Iris pigment epithelial cell (primary cell): ENCODE measurements around the gene TRIL.

Source experiments
- DNase-seq: peaks from one replicate; pipeline ENCODE4 v3.0.0-alpha.2; 2011; ENCODE audit warnings: low read depth

TRIL gene

DNA sequence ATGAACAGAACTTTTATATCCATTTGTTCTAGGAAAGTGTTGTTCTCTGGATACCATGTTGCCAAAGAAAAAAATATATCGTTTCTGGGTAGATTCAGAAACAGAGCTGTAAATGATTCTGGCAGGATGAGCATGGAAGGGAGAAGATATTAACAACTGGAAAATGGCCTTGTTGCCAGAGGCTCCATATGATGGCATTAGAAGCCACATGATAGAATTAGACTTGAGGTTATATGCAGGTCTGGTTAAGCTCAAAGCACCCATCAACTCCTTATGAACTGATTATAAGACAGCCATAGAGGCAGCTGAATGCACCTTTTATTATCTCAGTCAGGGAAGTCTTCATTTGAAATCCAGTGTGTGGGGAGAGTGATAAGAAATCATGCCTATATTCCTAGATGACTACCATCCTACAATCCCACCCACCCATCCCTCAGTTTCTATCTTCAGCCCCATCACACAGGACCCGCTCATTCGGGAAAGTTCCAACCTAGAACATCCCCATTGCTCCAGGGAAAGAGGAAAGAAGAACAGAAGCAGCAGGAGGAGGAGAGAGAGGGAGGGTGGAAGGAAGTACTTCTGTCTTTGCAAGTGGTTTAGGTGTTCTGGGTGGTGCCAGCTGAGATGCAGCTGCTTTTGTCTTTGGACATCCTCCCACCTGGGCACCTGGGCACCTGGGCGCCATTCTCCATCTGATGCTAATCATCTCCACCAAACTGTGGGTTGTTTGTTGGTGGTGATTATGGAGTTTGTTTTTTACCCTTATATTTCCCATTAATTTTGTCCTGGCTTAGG lies 25.5 kb upstream of the TRIL start:
- DNase-seq, result no peak

DNA sequence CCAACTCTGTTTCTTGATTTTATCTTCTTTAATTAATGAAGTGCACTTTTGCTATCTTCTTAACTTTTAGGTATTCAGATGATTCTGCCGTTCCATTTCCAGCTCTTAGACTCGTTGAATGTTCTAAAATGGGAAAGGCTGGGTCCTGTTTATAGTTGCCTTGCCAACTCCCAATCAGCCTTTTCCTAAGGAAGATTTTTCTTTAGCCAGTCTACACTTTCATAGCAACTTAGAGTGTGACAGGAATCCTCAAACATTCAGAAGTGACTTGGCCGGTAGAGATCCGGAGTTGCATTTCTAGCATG lies 23.0 kb upstream of the TRIL start:
- DNase-seq, result no peak

DNA sequence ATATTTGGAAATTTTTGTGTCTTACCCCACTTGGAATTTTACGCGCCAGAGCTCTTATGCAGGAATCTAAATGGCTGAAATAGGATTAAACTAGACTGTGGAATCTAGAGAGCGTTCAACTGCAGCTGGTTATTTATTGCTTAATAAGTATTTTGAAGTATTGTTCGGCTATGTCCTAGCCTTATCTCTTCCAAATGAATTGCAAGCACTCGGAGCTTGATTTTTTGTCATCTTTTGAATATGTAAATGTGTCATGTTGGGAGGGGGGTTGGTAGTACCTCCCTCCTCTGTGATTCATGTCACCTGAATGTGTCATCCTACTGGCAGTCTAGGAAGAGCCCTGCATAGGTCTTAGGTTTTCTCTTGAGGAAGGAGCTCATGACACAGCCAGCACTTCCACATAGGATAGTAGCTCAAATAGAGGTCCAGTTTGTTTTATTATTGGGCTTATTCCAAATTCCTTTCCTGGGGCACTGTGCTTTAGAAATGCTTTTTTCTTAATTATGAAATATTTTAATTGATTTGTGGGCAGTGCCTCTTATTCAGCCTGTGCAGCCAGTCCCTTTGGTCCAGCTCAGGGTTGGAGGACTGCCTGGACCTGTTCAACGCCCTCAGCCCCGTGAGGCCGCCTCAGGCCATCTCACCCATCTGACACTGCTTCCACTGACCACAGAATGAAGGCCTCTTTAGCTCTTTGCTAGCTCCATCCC lies 22.5 kb upstream of the TRIL start:
- DNase-seq, result no peak

DNA sequence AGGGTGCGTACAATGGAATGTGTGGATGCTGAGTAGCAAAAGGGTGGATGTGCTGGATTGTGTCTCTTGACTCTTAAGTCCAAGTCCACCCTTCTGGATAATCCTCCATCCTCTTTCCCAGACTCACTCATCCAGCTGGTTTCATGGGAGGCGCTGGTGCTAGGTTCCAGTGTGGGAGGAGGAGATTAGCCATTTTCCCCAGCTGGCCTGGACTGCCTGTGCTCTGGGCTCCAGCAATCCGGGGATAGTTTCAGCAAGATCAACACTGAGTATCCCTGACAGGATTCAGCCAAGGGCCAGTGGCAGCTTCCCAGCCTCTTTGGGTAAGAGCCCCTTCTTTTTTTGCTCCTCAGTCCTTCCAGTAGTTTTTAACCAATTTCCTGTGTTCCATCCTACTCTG lies 21.6 kb upstream of the TRIL start:
- DNase-seq, result no peak

DNA sequence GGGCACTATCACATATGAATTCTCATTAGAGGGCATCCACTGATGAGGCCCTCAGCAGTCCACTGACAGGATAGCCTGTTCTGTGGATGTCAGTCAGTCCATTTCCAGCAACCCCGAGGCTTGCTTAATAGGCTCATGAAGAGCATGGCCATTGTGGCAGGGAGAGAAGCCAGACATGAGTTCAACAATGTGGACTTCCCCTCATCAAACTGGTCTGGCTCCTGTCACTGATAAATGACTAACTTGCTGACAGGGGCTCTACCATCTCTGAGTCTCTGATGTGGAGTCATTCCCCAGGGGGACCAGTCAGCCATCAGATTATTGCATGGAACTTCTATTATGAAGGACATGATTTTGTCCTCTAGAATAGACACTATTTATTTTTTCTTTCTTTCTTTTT lies 19.8 kb upstream of the TRIL start:
- no peak for DNase-seq

DNA sequence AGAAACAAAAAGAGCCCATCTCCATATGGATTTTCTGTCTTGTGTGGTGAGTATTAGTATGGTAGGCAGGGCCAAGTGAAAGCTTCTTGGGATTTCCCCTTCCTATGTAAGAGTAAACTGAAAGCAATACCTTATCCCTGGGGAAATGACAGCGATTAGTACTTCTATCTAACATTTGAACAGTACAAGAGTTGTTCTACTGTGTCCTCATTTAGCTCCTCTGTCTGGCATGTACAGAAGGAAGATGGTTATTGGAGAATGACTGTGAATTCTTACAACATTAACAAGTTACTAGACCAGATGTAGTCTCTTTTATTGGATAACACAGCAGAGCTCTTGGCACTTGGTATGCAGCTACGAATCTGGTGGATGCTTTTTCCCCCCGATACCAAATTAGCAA lies 17.9 kb upstream of the TRIL start:
- DNase-seq, result no peak

DNA sequence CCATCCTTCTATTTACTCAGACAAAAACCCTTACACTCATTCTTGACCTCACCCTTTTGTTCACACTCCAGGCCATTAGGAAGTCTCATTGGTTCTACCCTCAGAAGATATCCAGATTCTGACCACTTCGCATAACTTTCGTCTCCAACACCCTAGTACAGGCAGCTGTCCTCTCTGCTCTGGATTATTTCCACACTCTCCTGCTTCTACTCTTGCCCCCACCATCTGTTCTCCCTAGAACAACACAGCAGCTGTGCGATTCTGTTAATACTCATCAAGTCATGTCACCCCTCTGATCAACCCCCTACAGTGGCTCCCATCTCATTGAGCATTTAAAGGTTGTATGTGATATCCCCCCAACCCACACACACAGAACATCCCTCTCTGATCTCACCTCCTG lies 15.5 kb upstream of the TRIL start:
- DNase-seq, result no peak

DNA sequence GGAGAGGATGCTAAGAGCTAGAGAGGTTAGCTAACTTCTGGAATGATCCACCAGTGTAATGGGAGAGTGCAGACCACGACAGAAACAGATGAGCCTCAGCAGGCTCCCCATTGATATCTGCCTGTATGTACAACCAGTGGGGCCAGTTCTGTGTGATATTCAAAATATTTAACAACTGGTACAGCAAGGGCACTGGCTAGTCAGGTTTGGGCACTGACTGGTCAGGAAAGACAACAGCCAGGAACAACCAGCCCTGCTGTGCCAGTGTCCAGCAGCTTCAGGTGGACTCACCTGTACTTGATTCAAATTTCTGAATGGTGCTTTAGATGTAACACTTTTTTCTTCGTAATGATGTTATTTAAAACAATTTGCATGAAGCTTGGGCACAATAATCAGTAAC lies 5.9 kb upstream of the TRIL start:
- DNase-seq, result no peak

DNA sequence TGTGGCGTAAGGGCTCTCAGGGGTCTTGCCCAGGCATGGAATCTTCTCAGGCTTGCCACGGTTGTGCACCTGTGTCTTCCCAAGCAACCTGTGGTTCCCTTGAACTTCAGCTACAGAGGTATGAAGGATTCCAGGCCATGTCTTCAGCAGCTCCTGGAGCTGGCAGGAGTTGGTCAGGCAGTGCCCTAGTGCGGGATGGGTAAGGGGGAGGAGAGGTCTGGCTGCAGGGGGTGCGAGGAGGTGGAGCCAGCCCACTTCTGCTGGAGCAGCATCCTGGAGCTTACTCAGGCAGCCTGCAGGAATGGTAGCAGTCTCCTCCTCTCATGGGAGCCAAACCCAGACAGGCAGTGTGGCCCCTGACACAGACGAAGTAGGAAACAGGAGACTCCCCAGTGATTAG lies 3.8 kb upstream of the TRIL start:
- no peak for DNase-seq

DNA sequence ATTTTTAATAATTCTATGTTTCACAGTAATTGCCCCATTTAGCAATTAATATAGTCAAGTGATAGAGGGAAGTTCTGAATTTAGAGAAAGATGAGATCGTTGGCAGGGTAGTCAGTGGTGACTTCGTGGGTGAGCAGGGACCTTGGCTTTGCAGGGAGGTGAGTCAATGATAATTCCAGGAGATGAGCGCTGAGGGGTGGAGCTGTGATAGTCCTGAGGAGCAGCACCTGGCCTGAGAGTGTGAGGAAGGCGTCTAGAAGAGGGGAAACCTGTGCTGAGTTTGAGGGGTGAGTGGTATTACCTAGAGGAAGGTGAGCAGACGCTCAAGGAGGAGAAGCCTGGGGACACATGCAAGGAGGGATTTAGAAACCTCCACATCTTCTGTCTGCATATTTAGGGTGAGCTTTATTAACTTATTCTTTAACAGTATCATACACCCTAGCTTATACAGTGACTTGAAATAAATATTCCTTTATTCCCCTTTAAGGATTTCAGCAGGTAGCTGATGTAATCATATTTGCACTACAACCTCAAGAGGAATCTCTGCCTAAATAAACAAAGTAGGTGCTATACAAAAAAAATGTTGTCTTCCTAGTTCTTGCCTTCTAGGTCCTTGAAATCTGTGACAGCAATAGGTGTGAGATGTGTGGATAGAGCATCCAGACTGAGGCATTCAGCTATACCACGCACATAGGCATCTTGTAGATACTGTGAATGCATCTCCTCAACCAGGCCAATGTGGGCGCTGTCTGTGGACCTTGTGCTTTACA lies 2.1 kb upstream of the TRIL start:
- no peak for DNase-seq

DNA sequence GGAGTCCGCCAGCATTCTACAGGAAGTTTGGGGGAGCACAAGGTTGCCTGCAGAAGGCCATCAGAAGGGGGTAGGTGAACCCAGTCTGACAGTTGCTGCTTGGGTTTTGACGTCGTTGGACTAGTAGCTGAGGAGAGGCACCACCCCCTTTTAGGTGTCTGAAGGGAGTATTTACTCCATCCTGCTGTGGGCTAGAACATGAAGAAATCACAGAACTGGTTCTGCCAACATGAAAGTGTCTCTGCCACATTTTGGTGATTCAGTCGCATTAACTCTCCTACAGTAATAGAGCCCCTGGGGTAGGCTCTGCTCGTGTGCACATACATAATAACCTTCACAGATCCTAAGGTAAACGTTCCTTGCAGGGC lies 834 bp upstream of the TRIL start:
- DNase-seq, result no peak

DNA sequence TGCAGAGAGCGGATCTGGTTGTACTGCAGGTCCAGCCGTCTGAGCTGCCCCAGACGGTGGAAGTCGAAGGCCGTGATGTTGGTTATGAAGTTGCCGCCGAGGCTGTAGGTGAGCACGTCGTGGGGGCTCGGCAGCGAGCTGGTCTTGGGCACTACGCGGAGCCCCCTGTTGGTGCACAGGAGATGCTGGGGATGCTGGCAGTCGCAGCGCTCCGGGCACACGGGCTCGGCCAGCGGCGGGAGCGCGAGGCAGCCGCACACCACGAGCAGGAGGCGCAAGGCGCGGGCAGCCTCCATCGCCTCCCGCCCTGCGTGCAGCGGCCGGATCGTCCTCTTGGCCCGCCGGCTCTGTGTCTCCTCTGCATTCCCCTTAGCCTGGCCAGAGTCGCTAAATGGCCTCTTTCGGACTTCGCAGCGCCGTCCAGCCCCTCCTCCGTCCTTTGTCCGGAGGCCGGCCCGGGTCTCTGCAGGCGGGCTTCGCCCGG lies 337 bp downstream of the TRIL start:
- DNase-seq, result no peak

DNA sequence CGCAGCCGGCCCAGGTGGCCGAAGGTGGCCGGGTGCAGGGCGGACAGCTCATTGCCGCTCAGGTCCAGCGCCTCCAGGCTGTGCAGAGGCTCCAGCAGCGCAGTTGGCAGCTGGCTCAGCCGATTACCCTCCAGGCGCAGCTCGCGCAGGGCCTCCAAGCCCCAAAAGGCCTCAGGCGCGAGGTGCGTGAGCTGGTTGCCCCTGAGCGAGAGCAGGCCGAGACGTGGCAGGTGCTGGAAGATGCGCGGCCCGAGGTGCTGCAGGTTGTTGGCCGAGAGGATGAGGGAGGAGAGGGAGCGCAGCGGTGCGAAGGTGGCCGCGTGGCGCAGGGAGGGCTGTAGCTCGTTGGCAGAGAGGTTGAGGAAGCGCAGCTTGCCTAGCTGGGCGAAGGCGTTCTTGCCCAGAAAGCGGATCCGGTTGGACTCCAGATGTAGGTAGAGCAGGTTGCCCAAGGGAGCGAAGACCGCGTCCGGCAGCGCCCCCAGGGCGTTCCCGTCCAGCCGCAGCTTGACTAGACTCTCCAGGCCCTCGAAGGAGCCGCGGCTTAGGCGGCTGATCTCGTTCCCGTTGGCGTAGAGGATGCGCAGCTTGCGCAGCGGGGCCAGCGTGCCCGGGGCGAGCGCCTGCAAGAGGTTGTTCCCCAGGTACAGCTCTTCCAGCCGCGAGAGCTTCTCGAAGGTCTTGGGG lies 923 bp downstream of the TRIL start:
- peak; percentile 20 for DNase-seq

DNA sequence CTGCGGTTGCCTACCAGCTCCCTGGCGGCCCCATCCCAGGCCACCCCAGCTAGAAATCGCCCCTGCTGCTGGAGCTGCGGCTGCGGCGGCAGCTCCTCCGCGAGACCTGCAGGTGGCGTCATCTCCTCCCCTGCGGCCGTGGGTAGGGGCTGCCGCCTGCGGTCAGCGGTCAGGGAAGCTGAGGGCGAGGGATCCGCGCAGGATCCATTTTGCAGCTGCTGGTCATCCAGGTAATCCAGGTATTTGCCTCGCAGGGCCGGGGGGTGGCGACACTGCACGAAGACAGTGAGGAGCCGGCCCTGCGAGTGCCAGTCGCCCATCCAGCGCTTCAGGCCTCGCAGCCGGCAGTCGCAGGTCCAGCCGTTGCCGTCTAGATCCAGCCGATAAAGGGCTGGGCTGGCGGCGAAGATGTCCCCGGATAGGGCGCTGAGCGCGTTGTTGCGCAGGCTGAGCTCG lies 1.5 kb downstream of the TRIL start:
- peak; percentile 32 for DNase-seq

DNA sequence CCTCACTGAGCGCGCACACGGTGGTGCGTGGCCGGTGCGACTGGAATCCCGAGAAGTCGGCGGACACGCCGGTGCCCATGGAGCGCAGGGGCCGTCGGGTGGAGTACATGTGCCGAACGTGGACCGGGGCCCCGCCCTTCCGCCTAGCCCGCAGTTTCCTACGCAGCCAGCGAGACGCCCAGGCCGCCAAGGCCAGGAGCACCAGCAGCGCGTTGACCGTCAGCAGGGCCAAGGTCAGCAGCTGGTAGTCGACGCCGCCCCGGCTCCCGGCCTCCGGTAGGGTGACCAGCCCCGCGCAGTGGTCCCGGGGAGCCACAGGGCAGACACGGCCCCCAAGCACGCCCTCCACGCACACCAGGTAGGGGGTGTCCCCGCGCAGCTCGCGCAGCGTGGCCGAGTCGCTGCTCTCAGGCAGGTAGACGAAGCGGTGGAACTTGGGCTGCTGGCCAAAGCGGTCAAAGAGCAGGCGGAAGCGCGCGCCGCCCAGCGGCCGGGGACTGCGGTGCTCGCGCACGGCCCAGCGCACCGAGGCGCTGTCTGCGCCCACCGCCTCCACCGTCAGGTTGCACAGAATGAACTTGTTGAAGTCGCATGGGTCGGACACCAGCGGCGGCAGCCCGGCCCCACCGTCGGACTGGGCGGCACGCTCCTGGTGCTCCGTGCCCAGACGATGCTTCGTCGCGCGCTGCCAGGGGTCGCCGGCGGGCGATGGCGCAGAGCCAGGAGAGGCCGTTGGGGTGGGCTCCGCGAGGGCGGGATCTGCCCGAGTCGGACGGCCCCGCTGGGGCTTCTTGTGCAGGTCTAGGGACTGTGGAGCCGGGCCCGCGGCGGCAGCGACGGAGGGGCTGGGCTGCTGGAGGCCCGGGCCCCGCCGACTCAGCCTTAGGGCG lies 2.2 kb downstream of the TRIL start:
- DNase-seq, result peak; percentile 27

DNA sequence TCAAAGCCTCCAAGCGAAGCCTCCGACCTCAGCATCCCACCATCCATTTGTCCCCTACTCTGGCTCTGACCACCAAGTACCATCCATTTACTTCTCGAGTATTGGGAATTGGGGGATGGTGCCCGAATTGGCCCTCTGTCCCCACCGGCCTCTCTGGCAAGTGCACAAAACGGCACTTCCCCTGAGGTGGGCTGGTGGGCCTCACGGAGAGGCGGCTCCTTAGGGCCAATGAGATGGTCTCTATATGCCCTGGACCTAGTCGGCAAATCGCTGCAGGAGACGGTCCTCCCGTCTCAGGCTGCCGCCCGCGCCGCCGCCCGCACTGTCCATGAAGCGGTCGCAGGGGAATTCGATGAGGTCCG lies 2.8 kb downstream of the TRIL start:
- no peak for DNase-seq

DNA sequence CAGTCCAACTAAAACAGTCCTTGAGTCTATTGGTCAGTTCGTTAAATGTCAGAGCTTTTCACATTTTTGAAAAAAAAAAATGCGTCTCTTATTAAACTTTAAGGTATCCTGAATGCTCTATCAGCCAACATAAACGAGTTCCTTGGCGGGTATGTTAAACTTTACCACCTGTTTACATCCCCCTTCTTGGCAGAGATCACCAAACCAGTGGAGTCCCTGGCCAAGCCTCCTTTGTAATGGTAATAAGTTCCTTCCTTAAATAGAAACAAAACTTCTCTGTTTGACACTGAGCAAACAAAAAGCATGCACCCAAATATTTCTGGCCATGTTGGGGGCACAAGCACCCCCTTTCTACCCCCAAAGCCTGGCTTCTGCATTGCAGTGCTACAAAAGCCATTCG lies 3.2 kb downstream of the TRIL start:
- DNase-seq, result no peak

DNA sequence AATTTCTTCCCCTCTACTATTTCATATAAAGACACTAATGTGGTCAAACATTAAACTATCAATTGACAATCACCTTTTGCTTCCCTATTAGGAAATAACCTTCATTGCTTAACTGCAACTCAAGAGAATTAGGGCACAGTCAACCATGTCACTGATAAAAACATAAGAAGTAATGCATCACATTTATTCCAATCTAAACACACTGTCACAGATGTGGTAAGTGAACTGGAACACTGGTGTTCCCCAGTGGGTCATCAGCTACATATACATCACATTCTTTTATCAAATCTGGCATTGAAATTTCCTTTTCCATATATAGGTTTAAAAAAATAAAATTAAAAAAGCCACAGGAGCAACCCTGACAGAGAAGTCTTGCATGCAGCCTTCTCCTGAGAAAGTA lies 3.7 kb downstream of the TRIL start:
- no peak for DNase-seq

DNA sequence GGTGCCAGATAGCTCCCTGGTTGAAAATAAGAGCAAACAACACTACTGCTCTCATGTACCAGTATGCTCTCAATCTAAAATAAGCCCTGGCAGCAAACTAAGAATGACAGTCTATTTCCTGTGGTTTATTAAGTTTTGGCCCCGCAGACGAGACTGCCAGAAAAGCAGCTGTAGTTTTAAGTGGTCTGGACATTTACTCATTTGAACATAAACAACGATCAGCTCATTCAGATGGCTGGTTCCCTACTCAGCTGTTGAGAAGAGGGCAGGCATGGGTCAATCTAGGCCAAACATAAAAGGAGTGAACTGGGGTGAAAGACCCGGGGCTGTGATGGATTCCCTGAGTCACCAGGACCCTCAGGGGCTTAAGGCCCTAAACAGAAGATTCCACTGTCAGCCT lies 4.5 kb downstream of the TRIL start:
- peak; percentile 43 for DNase-seq

DNA sequence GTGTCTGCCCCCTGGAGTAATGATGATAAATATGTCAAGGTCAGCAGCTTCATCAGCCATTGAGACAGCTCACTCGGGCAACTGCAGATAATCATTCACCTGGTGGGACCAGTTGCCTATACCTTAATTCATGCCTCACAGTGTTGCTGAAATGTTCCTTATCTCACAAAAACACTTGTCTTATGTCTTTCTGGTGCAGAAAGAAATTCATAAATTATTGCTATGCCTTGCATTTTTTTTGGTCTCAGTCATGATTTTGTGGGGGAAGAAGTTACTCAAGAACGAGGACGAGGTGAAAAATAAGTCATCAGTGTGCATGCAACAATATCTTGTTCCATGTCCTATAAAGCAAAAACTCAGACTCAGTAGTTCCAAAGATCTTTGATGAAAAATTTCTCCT lies 16.0 kb downstream of the TRIL start:
- DNase-seq, result no peak

DNA sequence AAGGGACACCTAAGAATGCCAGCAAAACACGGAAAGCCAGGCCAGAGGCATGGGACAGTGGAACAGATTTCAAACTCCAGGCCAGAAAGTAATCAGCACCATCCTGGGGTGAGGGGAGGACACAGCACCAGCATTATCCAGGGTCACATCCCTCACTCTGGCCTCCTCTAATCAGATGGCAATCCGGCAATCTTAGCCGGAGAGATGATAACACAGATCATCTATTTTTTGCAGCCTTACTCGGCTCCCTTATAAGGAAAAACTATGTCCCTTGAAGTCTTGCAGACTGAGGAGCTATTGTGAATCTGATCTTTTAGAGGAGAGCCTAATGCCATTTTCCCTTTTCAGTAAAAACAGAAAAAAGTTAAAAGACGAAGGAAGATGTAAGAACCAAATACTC lies 16.5 kb downstream of the TRIL start:
- DNase-seq, result no peak
